ENCODE measurements around the gene STEEP1. TPM values are rescaled to one million over a fixed set of nuclear protein-coding genes. Genes with fewer than 3 reads are reported as not detected.

STEEP1 gene
- total RNA-seq, 1 experiment from 2014 or later: 25.8 TPM

DNA sequence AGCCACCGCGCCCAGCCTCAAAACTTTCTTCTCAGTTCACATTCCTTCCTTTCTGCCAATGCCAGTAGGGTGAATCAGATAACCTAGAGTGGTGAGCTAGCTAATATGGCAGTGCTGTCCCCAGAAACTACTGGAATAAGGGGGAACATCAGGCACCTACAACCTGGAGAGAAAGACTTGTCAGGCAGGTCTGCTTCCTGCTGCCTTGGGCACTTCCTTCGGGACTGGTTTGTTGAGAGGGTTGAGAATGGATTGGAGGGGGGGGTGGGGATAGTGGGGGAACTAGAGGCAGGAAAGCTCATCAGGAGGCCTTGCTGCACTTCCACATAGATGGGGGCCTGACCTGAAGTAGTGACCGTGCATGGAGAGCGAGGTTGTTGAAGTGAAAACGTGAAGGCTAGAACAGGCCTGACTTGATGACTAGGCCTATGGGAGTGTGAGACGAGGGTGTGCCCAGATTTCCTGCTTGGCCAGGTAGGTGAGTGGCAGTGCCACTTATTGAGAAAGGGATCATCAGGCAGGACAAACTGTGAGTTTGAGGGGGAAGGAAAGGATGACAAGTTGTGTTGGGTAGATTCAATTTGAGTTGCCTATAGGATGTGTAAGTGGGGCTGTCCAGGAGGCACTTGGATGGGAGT is 63.6 kb downstream of the STEEP1 start:
- no peaks in the 10 kb centered on the region for H3K9me3 Mint-ChIP-seq
- TF ChIP-seq FOXP1 (CRISPR knock-in tag; IDR thresholded peaks at IDR 0.05; ENCODE audit: borderline replicate concordance) (no peak), GABPB1 (CRISPR knock-in tag; IDR thresholded peaks at IDR 0.05) (no peak), ESRRA (CRISPR knock-in tag; IDR thresholded peaks at IDR 0.05; ENCODE audit: borderline replicate concordance) (no peak), ZNF232 (CRISPR knock-in tag; IDR thresholded peaks at IDR 0.05) (no peak), CREM (CRISPR knock-in tag; IDR thresholded peaks at IDR 0.05) (no peak), CBFB (CRISPR knock-in tag; IDR thresholded peaks at IDR 0.05; ENCODE audit: low read depth) (no peak), NR2C2 (CRISPR knock-in tag; IDR thresholded peaks at IDR 0.05) (no peak), FOXJ3 (CRISPR knock-in tag; IDR thresholded peaks at IDR 0.05; ENCODE audit: borderline replicate concordance) (no peak), SP1 (CRISPR knock-in tag; conservative IDR thresholded peaks at IDR 0.05) (no peak), TEAD4 (CRISPR knock-in tag; IDR thresholded peaks at IDR 0.05) (no peak), RELA (CRISPR knock-in tag; IDR thresholded peaks at IDR 0.05; ENCODE audit: borderline replicate concordance) (no peak), ZNF416 (CRISPR knock-in tag; IDR thresholded peaks at IDR 0.05) (no peak)
- TF ChIP-seq, protein P1, sequence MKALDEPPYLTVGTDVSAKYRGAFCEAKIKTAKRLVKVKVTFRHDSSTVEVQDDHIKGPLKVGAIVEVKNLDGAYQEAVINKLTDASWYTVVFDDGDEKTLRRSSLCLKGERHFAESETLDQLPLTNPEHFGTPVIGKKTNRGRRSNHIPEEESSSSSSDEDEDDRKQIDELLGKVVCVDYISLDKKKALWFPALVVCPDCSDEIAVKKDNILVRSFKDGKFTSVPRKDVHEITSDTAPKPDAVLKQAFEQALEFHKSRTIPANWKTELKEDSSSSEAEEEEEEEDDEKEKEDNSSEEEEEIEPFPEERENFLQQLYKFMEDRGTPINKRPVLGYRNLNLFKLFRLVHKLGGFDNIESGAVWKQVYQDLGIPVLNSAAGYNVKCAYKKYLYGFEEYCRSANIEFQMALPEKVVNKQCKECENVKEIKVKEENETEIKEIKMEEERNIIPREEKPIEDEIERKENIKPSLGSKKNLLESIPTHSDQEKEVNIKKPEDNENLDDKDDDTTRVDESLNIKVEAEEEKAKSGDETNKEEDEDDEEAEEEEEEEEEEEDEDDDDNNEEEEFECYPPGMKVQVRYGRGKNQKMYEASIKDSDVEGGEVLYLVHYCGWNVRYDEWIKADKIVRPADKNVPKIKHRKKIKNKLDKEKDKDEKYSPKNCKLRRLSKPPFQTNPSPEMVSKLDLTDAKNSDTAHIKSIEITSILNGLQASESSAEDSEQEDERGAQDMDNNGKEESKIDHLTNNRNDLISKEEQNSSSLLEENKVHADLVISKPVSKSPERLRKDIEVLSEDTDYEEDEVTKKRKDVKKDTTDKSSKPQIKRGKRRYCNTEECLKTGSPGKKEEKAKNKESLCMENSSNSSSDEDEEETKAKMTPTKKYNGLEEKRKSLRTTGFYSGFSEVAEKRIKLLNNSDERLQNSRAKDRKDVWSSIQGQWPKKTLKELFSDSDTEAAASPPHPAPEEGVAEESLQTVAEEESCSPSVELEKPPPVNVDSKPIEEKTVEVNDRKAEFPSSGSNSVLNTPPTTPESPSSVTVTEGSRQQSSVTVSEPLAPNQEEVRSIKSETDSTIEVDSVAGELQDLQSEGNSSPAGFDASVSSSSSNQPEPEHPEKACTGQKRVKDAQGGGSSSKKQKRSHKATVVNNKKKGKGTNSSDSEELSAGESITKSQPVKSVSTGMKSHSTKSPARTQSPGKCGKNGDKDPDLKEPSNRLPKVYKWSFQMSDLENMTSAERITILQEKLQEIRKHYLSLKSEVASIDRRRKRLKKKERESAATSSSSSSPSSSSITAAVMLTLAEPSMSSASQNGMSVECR (CRISPR knock-in tag; IDR thresholded peaks at IDR 0.05; ENCODE audit: borderline replicate concordance): no peak
- TF ChIP-seq, protein P2, sequence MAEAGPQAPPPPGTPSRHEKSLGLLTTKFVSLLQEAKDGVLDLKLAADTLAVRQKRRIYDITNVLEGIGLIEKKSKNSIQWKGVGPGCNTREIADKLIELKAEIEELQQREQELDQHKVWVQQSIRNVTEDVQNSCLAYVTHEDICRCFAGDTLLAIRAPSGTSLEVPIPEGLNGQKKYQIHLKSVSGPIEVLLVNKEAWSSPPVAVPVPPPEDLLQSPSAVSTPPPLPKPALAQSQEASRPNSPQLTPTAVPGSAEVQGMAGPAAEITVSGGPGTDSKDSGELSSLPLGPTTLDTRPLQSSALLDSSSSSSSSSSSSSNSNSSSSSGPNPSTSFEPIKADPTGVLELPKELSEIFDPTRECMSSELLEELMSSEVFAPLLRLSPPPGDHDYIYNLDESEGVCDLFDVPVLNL (CRISPR knock-in tag; IDR thresholded peaks at IDR 0.05; ENCODE audit: borderline replicate concordance, low read depth): no peak
- TF ChIP-seq, protein P3, sequence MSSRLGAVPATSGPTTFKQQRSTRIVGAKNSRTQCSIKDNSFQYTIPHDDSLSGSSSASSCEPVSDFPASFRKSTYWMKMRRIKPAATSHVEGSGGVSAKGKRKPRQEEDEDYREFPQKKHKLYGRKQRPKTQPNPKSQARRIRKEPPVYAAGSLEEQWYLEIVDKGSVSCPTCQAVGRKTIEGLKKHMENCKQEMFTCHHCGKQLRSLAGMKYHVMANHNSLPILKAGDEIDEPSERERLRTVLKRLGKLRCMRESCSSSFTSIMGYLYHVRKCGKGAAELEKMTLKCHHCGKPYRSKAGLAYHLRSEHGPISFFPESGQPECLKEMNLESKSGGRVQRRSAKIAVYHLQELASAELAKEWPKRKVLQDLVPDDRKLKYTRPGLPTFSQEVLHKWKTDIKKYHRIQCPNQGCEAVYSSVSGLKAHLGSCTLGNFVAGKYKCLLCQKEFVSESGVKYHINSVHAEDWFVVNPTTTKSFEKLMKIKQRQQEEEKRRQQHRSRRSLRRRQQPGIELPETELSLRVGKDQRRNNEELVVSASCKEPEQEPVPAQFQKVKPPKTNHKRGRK (CRISPR knock-in tag; IDR thresholded peaks at IDR 0.05; ENCODE audit: borderline replicate concordance): no peak
- TF ChIP-seq, protein P4, sequence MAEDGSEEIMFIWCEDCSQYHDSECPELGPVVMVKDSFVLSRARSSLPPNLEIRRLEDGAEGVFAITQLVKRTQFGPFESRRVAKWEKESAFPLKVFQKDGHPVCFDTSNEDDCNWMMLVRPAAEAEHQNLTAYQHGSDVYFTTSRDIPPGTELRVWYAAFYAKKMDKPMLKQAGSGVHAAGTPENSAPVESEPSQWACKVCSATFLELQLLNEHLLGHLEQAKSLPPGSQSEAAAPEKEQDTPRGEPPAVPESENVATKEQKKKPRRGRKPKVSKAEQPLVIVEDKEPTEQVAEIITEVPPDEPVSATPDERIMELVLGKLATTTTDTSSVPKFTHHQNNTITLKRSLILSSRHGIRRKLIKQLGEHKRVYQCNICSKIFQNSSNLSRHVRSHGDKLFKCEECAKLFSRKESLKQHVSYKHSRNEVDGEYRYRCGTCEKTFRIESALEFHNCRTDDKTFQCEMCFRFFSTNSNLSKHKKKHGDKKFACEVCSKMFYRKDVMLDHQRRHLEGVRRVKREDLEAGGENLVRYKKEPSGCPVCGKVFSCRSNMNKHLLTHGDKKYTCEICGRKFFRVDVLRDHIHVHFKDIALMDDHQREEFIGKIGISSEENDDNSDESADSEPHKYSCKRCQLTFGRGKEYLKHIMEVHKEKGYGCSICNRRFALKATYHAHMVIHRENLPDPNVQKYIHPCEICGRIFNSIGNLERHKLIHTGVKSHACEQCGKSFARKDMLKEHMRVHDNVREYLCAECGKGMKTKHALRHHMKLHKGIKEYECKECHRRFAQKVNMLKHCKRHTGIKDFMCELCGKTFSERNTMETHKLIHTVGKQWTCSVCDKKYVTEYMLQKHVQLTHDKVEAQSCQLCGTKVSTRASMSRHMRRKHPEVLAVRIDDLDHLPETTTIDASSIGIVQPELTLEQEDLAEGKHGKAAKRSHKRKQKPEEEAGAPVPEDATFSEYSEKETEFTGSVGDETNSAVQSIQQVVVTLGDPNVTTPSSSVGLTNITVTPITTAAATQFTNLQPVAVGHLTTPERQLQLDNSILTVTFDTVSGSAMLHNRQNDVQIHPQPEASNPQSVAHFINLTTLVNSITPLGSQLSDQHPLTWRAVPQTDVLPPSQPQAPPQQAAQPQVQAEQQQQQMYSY (CRISPR knock-in tag; IDR thresholded peaks at IDR 0.05): no peak
- TF ChIP-seq, protein P5, sequence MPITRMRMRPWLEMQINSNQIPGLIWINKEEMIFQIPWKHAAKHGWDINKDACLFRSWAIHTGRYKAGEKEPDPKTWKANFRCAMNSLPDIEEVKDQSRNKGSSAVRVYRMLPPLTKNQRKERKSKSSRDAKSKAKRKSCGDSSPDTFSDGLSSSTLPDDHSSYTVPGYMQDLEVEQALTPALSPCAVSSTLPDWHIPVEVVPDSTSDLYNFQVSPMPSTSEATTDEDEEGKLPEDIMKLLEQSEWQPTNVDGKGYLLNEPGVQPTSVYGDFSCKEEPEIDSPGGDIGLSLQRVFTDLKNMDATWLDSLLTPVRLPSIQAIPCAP (CRISPR knock-in tag; IDR thresholded peaks at IDR 0.05): no peak
- TF ChIP-seq, protein P6, sequence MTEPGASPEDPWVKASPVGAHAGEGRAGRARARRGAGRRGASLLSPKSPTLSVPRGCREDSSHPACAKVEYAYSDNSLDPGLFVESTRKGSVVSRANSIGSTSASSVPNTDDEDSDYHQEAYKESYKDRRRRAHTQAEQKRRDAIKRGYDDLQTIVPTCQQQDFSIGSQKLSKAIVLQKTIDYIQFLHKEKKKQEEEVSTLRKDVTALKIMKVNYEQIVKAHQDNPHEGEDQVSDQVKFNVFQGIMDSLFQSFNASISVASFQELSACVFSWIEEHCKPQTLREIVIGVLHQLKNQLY (CRISPR knock-in tag; IDR thresholded peaks at IDR 0.05): no peak
- TF ChIP-seq, protein P7, sequence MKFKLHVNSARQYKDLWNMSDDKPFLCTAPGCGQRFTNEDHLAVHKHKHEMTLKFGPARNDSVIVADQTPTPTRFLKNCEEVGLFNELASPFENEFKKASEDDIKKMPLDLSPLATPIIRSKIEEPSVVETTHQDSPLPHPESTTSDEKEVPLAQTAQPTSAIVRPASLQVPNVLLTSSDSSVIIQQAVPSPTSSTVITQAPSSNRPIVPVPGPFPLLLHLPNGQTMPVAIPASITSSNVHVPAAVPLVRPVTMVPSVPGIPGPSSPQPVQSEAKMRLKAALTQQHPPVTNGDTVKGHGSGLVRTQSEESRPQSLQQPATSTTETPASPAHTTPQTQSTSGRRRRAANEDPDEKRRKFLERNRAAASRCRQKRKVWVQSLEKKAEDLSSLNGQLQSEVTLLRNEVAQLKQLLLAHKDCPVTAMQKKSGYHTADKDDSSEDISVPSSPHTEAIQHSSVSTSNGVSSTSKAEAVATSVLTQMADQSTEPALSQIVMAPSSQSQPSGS (CRISPR knock-in tag; IDR thresholded peaks at IDR 0.05; ENCODE audit: borderline replicate concordance, low read depth): no peak
- TF ChIP-seq, protein P8, sequence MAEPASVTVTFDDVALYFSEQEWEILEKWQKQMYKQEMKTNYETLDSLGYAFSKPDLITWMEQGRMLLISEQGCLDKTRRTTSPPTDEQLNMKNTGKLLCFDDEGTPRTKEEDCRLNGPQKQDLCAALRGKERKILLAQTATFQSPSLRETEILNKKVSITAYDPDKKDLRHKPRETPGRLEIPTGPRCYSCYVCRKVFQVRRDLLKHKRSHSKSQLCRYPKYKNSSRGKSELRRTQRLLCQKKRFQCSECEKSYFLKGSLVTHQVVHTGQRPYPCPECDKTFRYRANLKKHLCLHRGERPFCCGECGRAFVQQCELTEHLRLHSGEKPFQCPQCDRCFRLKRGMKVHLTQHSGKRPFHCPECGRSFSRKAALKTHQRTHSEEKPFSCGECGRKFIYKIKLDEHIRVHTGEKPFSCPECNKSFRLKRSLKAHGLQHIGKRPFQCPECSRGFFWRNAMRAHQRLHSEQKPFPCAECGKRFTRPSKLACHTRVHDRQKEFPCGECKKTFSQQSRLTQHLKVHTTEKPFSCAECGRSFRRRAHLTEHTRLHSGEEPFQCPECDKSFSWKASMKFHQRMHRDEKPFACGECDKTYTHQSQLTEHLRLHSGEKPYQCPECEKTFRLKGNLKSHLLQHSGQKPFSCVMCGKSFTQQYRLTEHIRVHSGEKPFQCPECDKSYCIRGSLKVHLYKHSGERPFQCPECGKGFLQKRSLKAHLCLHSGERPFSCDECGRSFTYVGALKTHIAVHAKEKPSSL (CRISPR knock-in tag; conservative IDR thresholded peaks at IDR 0.05): no peak
- H3K4me1 Mint-ChIP-seq: peaks cover 5% of the 10 kb centered on the region; the same call in 1 of the 2 replicates
- no peaks in the 10 kb centered on the region; the same call in none of the 2 replicates for H3K27me3 Mint-ChIP-seq (ENCODE audit: low read depth)
- no peak overlapping the region for H3K4me3 Mint-ChIP-seq
- POLR2A ChIA-PET: no interaction called here
- H3K36me3 Mint-ChIP-seq: no peaks in the 10 kb centered on the region
- no peak for DNase-seq (ENCODE audit: low spot score)
- CTCF ChIA-PET: interaction anchor here (1.5 kb wide), 1 partner anchor 13 kb away, joined by 4 read pairs; no protein-coding TSS in a partner anchor
- no peak for ATAC-seq
- H3K27ac Mint-ChIP-seq: no peak overlapping the region
